ENCODE measurements around the gene PRR35.

DNA sequence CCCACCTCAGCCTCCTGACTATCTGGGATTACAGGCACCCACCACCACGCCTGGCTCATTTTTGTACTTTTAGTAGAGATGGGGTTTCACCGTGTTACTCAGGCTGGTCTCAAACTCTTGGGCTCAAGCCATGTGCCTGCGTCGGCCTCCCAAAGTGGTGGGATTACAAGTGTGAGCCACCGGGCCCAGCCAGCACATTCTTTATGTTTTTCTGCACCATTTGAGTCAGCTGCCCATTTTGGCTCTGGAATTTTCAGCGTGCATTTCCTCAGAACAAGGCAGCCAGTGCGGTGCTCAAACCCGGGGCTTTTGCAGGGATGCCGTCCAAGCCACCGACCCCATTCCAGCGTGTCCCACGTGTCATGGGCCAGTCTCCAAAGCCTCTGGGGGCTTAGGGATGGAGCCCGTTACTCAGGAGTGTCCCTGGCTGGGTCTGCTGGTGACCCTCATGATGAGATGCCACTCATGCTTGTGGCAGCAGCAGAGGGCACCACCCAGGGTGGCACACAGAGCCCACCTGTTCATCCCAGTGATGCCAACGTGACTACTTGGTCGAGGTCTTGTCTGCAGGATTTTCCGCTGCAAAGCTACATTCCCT lies 26.0 kb downstream of the PRR35 start:
- TF ChIP-seq SP1 (IDR thresholded peaks at IDR 0.05), result no peak
- TF ChIP-seq, protein P1, sequence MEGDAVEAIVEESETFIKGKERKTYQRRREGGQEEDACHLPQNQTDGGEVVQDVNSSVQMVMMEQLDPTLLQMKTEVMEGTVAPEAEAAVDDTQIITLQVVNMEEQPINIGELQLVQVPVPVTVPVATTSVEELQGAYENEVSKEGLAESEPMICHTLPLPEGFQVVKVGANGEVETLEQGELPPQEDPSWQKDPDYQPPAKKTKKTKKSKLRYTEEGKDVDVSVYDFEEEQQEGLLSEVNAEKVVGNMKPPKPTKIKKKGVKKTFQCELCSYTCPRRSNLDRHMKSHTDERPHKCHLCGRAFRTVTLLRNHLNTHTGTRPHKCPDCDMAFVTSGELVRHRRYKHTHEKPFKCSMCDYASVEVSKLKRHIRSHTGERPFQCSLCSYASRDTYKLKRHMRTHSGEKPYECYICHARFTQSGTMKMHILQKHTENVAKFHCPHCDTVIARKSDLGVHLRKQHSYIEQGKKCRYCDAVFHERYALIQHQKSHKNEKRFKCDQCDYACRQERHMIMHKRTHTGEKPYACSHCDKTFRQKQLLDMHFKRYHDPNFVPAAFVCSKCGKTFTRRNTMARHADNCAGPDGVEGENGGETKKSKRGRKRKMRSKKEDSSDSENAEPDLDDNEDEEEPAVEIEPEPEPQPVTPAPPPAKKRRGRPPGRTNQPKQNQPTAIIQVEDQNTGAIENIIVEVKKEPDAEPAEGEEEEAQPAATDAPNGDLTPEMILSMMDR (IDR thresholded peaks at IDR 0.05; ENCODE audit: low read depth, low read length, missing input control), result no peak
- TF ChIP-seq, protein P2, sequence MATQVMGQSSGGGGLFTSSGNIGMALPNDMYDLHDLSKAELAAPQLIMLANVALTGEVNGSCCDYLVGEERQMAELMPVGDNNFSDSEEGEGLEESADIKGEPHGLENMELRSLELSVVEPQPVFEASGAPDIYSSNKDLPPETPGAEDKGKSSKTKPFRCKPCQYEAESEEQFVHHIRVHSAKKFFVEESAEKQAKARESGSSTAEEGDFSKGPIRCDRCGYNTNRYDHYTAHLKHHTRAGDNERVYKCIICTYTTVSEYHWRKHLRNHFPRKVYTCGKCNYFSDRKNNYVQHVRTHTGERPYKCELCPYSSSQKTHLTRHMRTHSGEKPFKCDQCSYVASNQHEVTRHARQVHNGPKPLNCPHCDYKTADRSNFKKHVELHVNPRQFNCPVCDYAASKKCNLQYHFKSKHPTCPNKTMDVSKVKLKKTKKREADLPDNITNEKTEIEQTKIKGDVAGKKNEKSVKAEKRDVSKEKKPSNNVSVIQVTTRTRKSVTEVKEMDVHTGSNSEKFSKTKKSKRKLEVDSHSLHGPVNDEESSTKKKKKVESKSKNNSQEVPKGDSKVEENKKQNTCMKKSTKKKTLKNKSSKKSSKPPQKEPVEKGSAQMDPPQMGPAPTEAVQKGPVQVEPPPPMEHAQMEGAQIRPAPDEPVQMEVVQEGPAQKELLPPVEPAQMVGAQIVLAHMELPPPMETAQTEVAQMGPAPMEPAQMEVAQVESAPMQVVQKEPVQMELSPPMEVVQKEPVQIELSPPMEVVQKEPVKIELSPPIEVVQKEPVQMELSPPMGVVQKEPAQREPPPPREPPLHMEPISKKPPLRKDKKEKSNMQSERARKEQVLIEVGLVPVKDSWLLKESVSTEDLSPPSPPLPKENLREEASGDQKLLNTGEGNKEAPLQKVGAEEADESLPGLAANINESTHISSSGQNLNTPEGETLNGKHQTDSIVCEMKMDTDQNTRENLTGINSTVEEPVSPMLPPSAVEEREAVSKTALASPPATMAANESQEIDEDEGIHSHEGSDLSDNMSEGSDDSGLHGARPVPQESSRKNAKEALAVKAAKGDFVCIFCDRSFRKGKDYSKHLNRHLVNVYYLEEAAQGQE (IDR thresholded peaks at IDR 0.05), result no peak
- no peak for TF ChIP-seq YY1 (IDR thresholded peaks at IDR 0.05)
- no peak for TF ChIP-seq RAD21 (IDR thresholded peaks at IDR 0.05)
- no peak for TF ChIP-seq FOXA1 (IDR thresholded peaks at IDR 0.05)
- TF ChIP-seq, protein P3, sequence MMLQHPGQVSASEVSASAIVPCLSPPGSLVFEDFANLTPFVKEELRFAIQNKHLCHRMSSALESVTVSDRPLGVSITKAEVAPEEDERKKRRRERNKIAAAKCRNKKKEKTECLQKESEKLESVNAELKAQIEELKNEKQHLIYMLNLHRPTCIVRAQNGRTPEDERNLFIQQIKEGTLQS (IDR thresholded peaks at IDR 0.05), result no peak
- TF ChIP-seq JUND (IDR thresholded peaks at IDR 0.05), result no peak
